GM21723 (cell line): ENCODE results near the gene ADAMTS8.

ENCODE experiments used
- ATAC-seq: cut with Tn5 transposase; IDR thresholded peaks from one replicate; pipeline ENCODE4 v1.9.1; 2021; ENCODE audit warnings: mild to moderate bottlenecking, moderate library complexity; ENCODE audit not compliant: unreplicated experiment

The ADAMTS8 gene

GRCh38 chr11:130399196-130399595 is 29.2 kb downstream of the ADAMTS8 start:
- ATAC-seq, result no peak

GRCh38 chr11:130397780-130398179 is 30.6 kb downstream of the ADAMTS8 start:
- ATAC-seq, result no peak

- no peak for ATAC-seq
Measured at GRCh38 chr11:130396965-130397364, 31.4 kb downstream of the ADAMTS8 start.

- ATAC-seq, result no peak
Measured at GRCh38 chr11:130394615-130395014, 33.8 kb downstream of the ADAMTS8 start.

GRCh38 chr11:130391711-130392110 is 36.7 kb downstream of the ADAMTS8 start:
- ATAC-seq, result no peak

GRCh38 chr11:130390071-130390758 is 38.2 kb downstream of the ADAMTS8 start:
- no peak for ATAC-seq

GRCh38 chr11:130389335-130389935 is 39.0 kb downstream of the ADAMTS8 start:
- no peak for ATAC-seq

- ATAC-seq, result no peak
Measured at GRCh38 chr11:130388607-130389205, 39.7 kb downstream of the ADAMTS8 start.

GRCh38 chr11:130386056-130386455 is 42.4 kb downstream of the ADAMTS8 start:
- no peak for ATAC-seq

GRCh38 chr11:130383344-130384211 is 44.8 kb downstream of the ADAMTS8 start:
- no peak for ATAC-seq

- no peak for ATAC-seq
Measured at GRCh38 chr11:130381317-130381716, 47.1 kb downstream of the ADAMTS8 start.

GRCh38 chr11:130380778-130381177 is 47.6 kb downstream of the ADAMTS8 start:
- no peak for ATAC-seq

GRCh38 chr11:130379276-130379675 is 49.1 kb downstream of the ADAMTS8 start:
- ATAC-seq, result no peak

GRCh38 chr11:130370845-130371590 is 57.4 kb downstream of the ADAMTS8 start:
- ATAC-seq, result no peak

GRCh38 chr11:130369713-130370112 is 58.7 kb downstream of the ADAMTS8 start:
- no peak for ATAC-seq

- no peak for ATAC-seq
Measured at GRCh38 chr11:130369141-130369691, 59.2 kb downstream of the ADAMTS8 start.

GRCh38 chr11:130359419-130359818 is 69.0 kb downstream of the ADAMTS8 start:
- ATAC-seq, result no peak

GRCh38 chr11:130358398-130358797 is 70.0 kb downstream of the ADAMTS8 start:
- ATAC-seq, result no peak
